Endothelial cell of umbilical vein (primary cell): ENCODE results near the gene MARCOL. TPM values are rescaled to one million over a fixed set of nuclear protein-coding genes. Genes with fewer than 3 reads are reported as not detected.

Source experiments
- BruUV-seq: library from RNA; stranded (reverse); fragments of 400-500 nt; replicated peaks from 2 replicates; lab custom pipeline; 2021; lab: Mats Ljungman, UMichigan
- CTCF ChIA-PET: fragments of 300-600, 350-600 bp; sonication (Branson Sonifier 250); formaldehyde crosslinking; loops from one replicate; lab custom pipeline; 2021; ENCODE audit warnings: antibody characterized with exemption, inconsistent platforms; lab: Charles Lee
- POLR2A ChIA-PET: fragments of 300-600, 350-600 bp; sonication (Branson Sonifier 250); formaldehyde crosslinking; loops from one replicate; lab custom pipeline; 2021; ENCODE audit warnings: antibody characterized with exemption, inconsistent platforms; lab: Charles Lee
- DNase-seq: peaks from one replicate; pipeline ENCODE4 v3.0.0-alpha.2; 2011; ENCODE audit warnings: low read depth, low spot score
- FAIRE-seq: peaks from 2 replicates; lab custom pipeline; 2011; peaks lifted over from hg19 to GRCh38; lab: Jason Lieb, UNC
- H2AFZ ChIP-seq: 2 replicates; pipeline ENCODE4 v1.6.0; 2012; ENCODE audit warnings: low read depth, low read length, control low read depth, inconsistent platforms
- H3K27ac ChIP-seq: 2 replicates; pipeline ENCODE4 v1.5.1; 2011; ENCODE audit warnings: low read depth, mild to moderate bottlenecking, control low read depth, low read length, moderate library complexity; ENCODE audit not compliant: insufficient read depth
- H3K27me3 ChIP-seq, 2 experiments: 2 replicates each; pipeline versions ENCODE4 v1.6.0 to v1.6.1; 2011; ENCODE audit warnings: low read length in 2 of 2, mixed read lengths in 1 of 2; ENCODE audit not compliant: control insufficient read depth in 2 of 2, insufficient read depth in 2 of 2
- H3K36me3 ChIP-seq, 2 experiments: 2 replicates in 1 of 2; 3 replicates in 1 of 2; pipeline ENCODE4 v1.5.1; 2011; ENCODE audit warnings: low read length in 2 of 2, mild to moderate bottlenecking in 1 of 2, moderate library complexity in 1 of 2; ENCODE audit not compliant: control insufficient read depth in 2 of 2, insufficient read depth in 2 of 2; ENCODE audit errors: extremely low read depth in 1 of 2
- H3K4me1 ChIP-seq: 3 replicates; pipeline ENCODE4 v1.5.1; 2011; ENCODE audit warnings: mild to moderate bottlenecking, low read length; ENCODE audit not compliant: control insufficient read depth, insufficient read depth; ENCODE audit errors: extremely low read depth
- H3K4me2 ChIP-seq: 2 replicates; pipeline ENCODE4 v1.6.1; 2011; ENCODE audit warnings: low read length, control low read depth, mixed read lengths; ENCODE audit not compliant: insufficient read depth
- H3K4me3 ChIP-seq, 3 experiments: fragments of 200-600 bp in 1 of 3; sonication (generic), shearing (Covaris generic) in 1 of 3; replicated peaks in 1 of 3; 2 replicates each; pipeline ENCODE4 v1.5.1; 2011 to 2016; ENCODE audit warnings: control low read depth in 3 of 3, low read length in 3 of 3, mild to moderate bottlenecking in 2 of 3, inconsistent platforms in 1 of 3, low read depth in 1 of 3, moderate library complexity in 1 of 3; ENCODE audit not compliant: insufficient read depth in 1 of 3
- H3K79me2 ChIP-seq: 2 replicates; pipeline ENCODE4 v1.6.0; 2012; ENCODE audit warnings: low read length, inconsistent platforms; ENCODE audit not compliant: control insufficient read depth, insufficient read depth
- H3K9ac ChIP-seq: replicated peaks from 2 replicates; pipeline ENCODE3; 2011; ENCODE audit warnings: low read length, control low read depth; ENCODE audit not compliant: insufficient read depth; ENCODE audit errors: extremely low read depth
- H3K9me1 ChIP-seq: replicated peaks from 3 replicates; pipeline ENCODE4 v1.6.0; 2011; ENCODE audit warnings: mild to moderate bottlenecking, low read length; ENCODE audit not compliant: control insufficient read depth, insufficient read depth; ENCODE audit errors: extremely low read depth
- H3K9me3 ChIP-seq: replicated peaks from 2 replicates; pipeline ENCODE4 v1.5.1; 2012; ENCODE audit warnings: low read length, inconsistent platforms; ENCODE audit not compliant: control insufficient read depth, insufficient read depth
- H4K20me1 ChIP-seq: replicated peaks from 2 replicates; pipeline ENCODE3; 2011; ENCODE audit warnings: mild to moderate bottlenecking, low read length; ENCODE audit not compliant: control insufficient read depth, insufficient read depth; ENCODE audit errors: extremely low read depth
- EZH2 ChIP-seq: IDR thresholded peaks from 2 replicates; pipeline ENCODE4 v1.6.1; 2012; ENCODE audit warnings: borderline replicate concordance, low read depth, mild to moderate bottlenecking, moderate library complexity, low read length, inconsistent platforms; ENCODE audit not compliant: severe bottlenecking
- FOS ChIP-seq: IDR thresholded peaks from 2 replicates; pipeline ENCODE4 v1.6.1; 2011; ENCODE audit warnings: mild to moderate bottlenecking, low read length, moderate library complexity, borderline replicate concordance; ENCODE audit not compliant: insufficient read depth
- GATA2 ChIP-seq: IDR thresholded peaks from 2 replicates; pipeline ENCODE4 v1.7.0; 2011; ENCODE audit warnings: low read depth, mild to moderate bottlenecking, moderate library complexity, mixed read lengths, low read length; ENCODE audit not compliant: insufficient read length, insufficient read depth
- JUN ChIP-seq: IDR thresholded peaks from 2 replicates; pipeline ENCODE4 v1.6.1; 2011; ENCODE audit warnings: borderline replicate concordance, low read depth; ENCODE audit not compliant: insufficient read length, insufficient read depth
- MAX ChIP-seq: IDR thresholded peaks from 2 replicates; pipeline ENCODE4 v1.6.1; 2011; ENCODE audit not compliant: insufficient read depth, insufficient read length
- MYC ChIP-seq: IDR thresholded peaks from one replicate; pipeline ENCODE4 v1.6.1; 2011; ENCODE audit warnings: mild to moderate bottlenecking, low read depth, low read length
- POLR2A ChIP-seq: IDR thresholded peaks from 2 replicates; pipeline ENCODE4 v1.6.1; 2012; ENCODE audit warnings: low read depth, mild to moderate bottlenecking, control low read depth, low read length
- POLR2AphosphoS5 ChIP-seq: IDR thresholded peaks from 2 replicates; pipeline ENCODE4 v1.6.1; 2012; ENCODE audit warnings: low read depth, mild to moderate bottlenecking, control low read depth, low read length, moderate library complexity; ENCODE audit not compliant: insufficient read depth
- dilution Hi-C: fragments of 300-500 bp; cut with MboI; formaldehyde crosslinking; loops from one replicate; pipeline ENCODE4 v1.15.0; 2019; ENCODE audit warnings: low sequenced_read_pairs; ENCODE audit not compliant: extremely low pct_ligation_motif_present
- intact Hi-C: fragments of 100-400 bp; cut with micrococcal nuclease; formaldehyde crosslinking; loops from one replicate; pipeline ENCODE4 v1.10.0; 2022
- polyA plus RNA-seq, 4 experiments: library from polyadenylated mRNA; depleted of rRNA in 3 of 4; stranded (reverse) in 3 of 4; unstranded in 1 of 4; fragments of >200 nt; gene quantifications; 2 replicates each; pipeline versions ENCODE4 v1.2.1 to v1.2.3, GENCODE V29; 2011 to 2012; ENCODE audit warnings: missing spikeins in 1 of 4
- total RNA-seq: library from RNA; stranded (reverse); gene quantifications from 2 replicates; pipeline ENCODE4 v1.2.3, GENCODE V29; 2021
- TF ChIP-seq, protein P1 (sequence below), 2 donors: IDR thresholded peaks; 1 replicate in 1 of 2; 2 replicates in 1 of 2; pipeline ENCODE4 v1.5.1; 2011; ENCODE audit warnings: low read length in 2 of 2, mild to moderate bottlenecking in 2 of 2, moderate library complexity in 2 of 2, control low read depth in 1 of 2, inconsistent platforms in 1 of 2, low read depth in 1 of 2; ENCODE audit not compliant: insufficient read depth in 1 of 2; ENCODE audit errors: extremely low read depth in 1 of 2

MARCOL gene
- total and polyA plus RNA-seq, 2 donors (not counting 3 experiments of a cell fraction or from before 2014, with no cell fraction given), result not detected

- no peak for FAIRE-seq
- POLR2A ChIA-PET, result no interaction called here
Measured at GRCh38 chr5:148228392-148228984, 9.8 kb upstream of the MARCOL start.

DNA sequence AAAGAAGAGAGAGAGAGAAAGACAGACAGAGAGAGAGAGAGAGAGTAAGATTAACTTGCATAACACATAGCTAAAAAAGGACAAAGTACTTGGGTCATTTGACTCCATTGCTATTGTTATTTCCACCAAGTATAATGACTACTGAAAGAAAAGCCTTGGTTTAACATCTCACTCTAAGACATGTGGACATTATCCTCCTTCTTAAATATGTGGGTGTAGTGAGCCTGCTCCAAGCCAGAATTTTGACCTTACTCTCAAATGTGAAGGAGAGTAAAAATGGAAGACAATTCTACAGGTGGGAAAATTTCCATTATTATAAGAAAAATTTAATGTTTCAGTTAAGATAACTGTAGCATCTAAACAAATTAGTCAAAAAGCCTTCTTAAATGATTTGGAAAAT is 8.5 kb upstream of the MARCOL start:
- H3K27me3 ChIP-seq, result no peaks in the 10 kb centered on the region
- H3K27ac ChIP-seq, result no peak overlapping the region
- H3K9ac ChIP-seq, result no peak overlapping the region
- no peak for TF ChIP-seq GATA2
- TF ChIP-seq, protein P1, sequence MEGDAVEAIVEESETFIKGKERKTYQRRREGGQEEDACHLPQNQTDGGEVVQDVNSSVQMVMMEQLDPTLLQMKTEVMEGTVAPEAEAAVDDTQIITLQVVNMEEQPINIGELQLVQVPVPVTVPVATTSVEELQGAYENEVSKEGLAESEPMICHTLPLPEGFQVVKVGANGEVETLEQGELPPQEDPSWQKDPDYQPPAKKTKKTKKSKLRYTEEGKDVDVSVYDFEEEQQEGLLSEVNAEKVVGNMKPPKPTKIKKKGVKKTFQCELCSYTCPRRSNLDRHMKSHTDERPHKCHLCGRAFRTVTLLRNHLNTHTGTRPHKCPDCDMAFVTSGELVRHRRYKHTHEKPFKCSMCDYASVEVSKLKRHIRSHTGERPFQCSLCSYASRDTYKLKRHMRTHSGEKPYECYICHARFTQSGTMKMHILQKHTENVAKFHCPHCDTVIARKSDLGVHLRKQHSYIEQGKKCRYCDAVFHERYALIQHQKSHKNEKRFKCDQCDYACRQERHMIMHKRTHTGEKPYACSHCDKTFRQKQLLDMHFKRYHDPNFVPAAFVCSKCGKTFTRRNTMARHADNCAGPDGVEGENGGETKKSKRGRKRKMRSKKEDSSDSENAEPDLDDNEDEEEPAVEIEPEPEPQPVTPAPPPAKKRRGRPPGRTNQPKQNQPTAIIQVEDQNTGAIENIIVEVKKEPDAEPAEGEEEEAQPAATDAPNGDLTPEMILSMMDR (IDR thresholded peaks at IDR 0.05; ENCODE audit: extremely low read depth in 1 of 2, insufficient read depth in 1 of 2, low read depth in 1 of 2, low read length in 2 of 2), result no peak
- TF ChIP-seq POLR2AphosphoS5, result no peak
- TF ChIP-seq MYC, result no peak
- no peak for TF ChIP-seq EZH2
- TF ChIP-seq MAX, result no peak
- no peak for TF ChIP-seq FOS
- no peak for TF ChIP-seq POLR2A
- no peak for TF ChIP-seq JUN
- H2AFZ ChIP-seq, result no peak overlapping the region
- FAIRE-seq, result no peak
- DNase-seq, result no peak
- H3K79me2 ChIP-seq, result no peaks in the 10 kb centered on the region
- no peaks in the 10 kb centered on the region for H3K4me1 ChIP-seq
- no peak overlapping the region for H3K4me3 ChIP-seq
- BruUV-seq, result no TSS peak
- CTCF ChIA-PET, result interaction anchor here (1.1 to 1.4 kb wide), 2 partner anchors 12 to 13 kb away, joined by 3 read pairs; no protein-coding TSS in a partner anchor
- no peaks in the 10 kb centered on the region for H3K9me1 ChIP-seq
- POLR2A ChIA-PET, result no interaction called here
- no peak overlapping the region for H3K4me2 ChIP-seq
- intact Hi-C loops (no loop called here), dilution Hi-C loops (no loop called here)
- no peaks in the 10 kb centered on the region for H3K36me3 ChIP-seq
- H4K20me1 ChIP-seq, result no peaks in the 10 kb centered on the region
- H3K9me3 ChIP-seq, result no peaks in the 10 kb centered on the region

More at GRCh38 chr5:148228392-148228984, 9.8 kb upstream of the MARCOL start:
- no peak overlapping the region for H3K4me3 ChIP-seq
- no peak overlapping the region for H3K4me2 ChIP-seq
- H3K79me2 ChIP-seq, result no peaks in the 10 kb centered on the region
- H4K20me1 ChIP-seq, result no peaks in the 10 kb centered on the region
- H3K36me3 ChIP-seq, result no peaks in the 10 kb centered on the region
- no peak overlapping the region for H3K9ac ChIP-seq
- no peak overlapping the region for H2AFZ ChIP-seq
- H3K27me3 ChIP-seq, result no peaks in the 10 kb centered on the region
- TF ChIP-seq GATA2, result no peak
- dilution Hi-C loops, result no loop called here
- no peaks in the 10 kb centered on the region for H3K9me1 ChIP-seq
- intact Hi-C loops, result no loop called here
- CTCF ChIA-PET, result interaction anchor here (1.1 kb wide), 1 partner anchor 9 kb away, joined by 3 read pairs; no protein-coding TSS in a partner anchor
- no peaks in the 10 kb centered on the region for H3K9me3 ChIP-seq
- BruUV-seq, result no TSS peak
- H3K27ac ChIP-seq, result no peak overlapping the region
- no peak for DNase-seq
- H3K4me1 ChIP-seq, result no peaks in the 10 kb centered on the region
